G401.6 (cell line): Measurements from ENCODE around the gene PDLIM5.
"Not testable (repeated sequence)": the region's sequence is repeated elsewhere in the genome, so short reads cannot be mapped to it uniquely, and the experiment has no call there.

Experiments used
- FAIRE-seq: peaks from 2 replicates; lab custom pipeline; 2012; peaks lifted over from hg19 to GRCh38; lab: Jason Lieb, UNC

PDLIM5 gene

GRCh38 chr4:94653984-94654609 is 202.4 kb downstream of the PDLIM5 start:
- FAIRE-seq, result no peak

GRCh38 chr4:94654714-94655113 is 203.0 kb downstream of the PDLIM5 start:
- FAIRE-seq, result no peak

GRCh38 chr4:94660614-94661013 is 208.9 kb downstream of the PDLIM5 start:
- no peak for FAIRE-seq

- FAIRE-seq, result not testable (repeated sequence)
Observed at GRCh38 chr4:94665021-94665420, 213.3 kb downstream of the PDLIM5 start.

GRCh38 chr4:94665500-94666404 is 214.0 kb downstream of the PDLIM5 start:
- no peak for FAIRE-seq

GRCh38 chr4:94668724-94669123 is 217.0 kb downstream of the PDLIM5 start:
- no peak for FAIRE-seq

- FAIRE-seq, result no peak
Observed at GRCh38 chr4:94669672-94670664, 218.2 kb downstream of the PDLIM5 start.

- FAIRE-seq, result no peak
Observed at GRCh38 chr4:94671113-94671512, 219.4 kb downstream of the PDLIM5 start.

- FAIRE-seq, result no peak
Observed at GRCh38 chr4:94673961-94674360, 222.2 kb downstream of the PDLIM5 start.

- no peak for FAIRE-seq
Observed at GRCh38 chr4:94676970-94677369, 225.2 kb downstream of the PDLIM5 start.

- FAIRE-seq, result no peak
Observed at GRCh38 chr4:94678896-94679295, 227.2 kb downstream of the PDLIM5 start.

- no peak for FAIRE-seq
Observed at GRCh38 chr4:94680176-94680862, 228.6 kb downstream of the PDLIM5 start.

GRCh38 chr4:94686086-94686485 is 234.3 kb downstream of the PDLIM5 start:
- no peak for FAIRE-seq

- no peak for FAIRE-seq
Observed at GRCh38 chr4:94689155-94689860, 237.6 kb downstream of the PDLIM5 start.

- FAIRE-seq, result no peak
Observed at GRCh38 chr4:94690851-94691254, 239.1 kb downstream of the PDLIM5 start.

GRCh38 chr4:94691552-94691951 is 239.8 kb downstream of the PDLIM5 start:
- no peak for FAIRE-seq

GRCh38 chr4:94695384-94695783 is 243.6 kb downstream of the PDLIM5 start:
- no peak for FAIRE-seq

- FAIRE-seq, result no peak
Observed at GRCh38 chr4:94698187-94698586, 246.4 kb downstream of the PDLIM5 start.

GRCh38 chr4:94700298-94700697 is 248.6 kb downstream of the PDLIM5 start:
- FAIRE-seq, result no peak

GRCh38 chr4:94701631-94702300 is 250.0 kb downstream of the PDLIM5 start:
- no peak for FAIRE-seq

- no peak for FAIRE-seq
Observed at GRCh38 chr4:94711635-94712034, 259.9 kb downstream of the PDLIM5 start.
